PC-9 (cell line): ENCODE results near the gene RABL6. TPM values are rescaled to one million over a fixed set of nuclear protein-coding genes. Genes with fewer than 3 reads are reported as not detected.
A peak's percentile ranks its signal among the peaks of the same experiment; 100 is the strongest.

ENCODE experiments used
- BruUV-seq: library from RNA; stranded (reverse); fragments of 400-500 nt; replicated peaks from 2 replicates; lab custom pipeline; 2021; lab: Mats Ljungman, UMichigan
- CTCF ChIA-PET: fragments of 300-600 bp; sonication (Branson Sonifier 250); formaldehyde crosslinking; loops from one replicate; lab custom pipeline; 2022; ENCODE audit warnings: antibody characterized with exemption; lab: Charles Lee
- POLR2A ChIA-PET: fragments of 300-600 bp; sonication (Branson Sonifier 250); formaldehyde crosslinking; loops from one replicate; lab custom pipeline; 2022; ENCODE audit warnings: antibody characterized with exemption; ENCODE audit not compliant: unreplicated experiment; lab: Charles Lee
- DNase-seq, 2 experiments: peaks; one replicate each; pipeline versions ENCODE4 v3.0.0 to v3.0.0-alpha.2; 2015 to 2022; ENCODE audit warnings: mixed read lengths in 1 of 2
- H2AFZ ChIP-seq: fragments of 200-600 bp; sonication (generic); 2 replicates; pipeline ENCODE4 v1.8.1; 2017; ENCODE audit warnings: antibody characterized with exemption
- H3F3A ChIP-seq: fragments of 200-600 bp; sonication (generic); 2 replicates; pipeline ENCODE4 v1.8.1; 2017; ENCODE audit warnings: antibody characterized with exemption, mild to moderate bottlenecking, low read depth; ENCODE audit not compliant: insufficient read depth
- H3K27ac ChIP-seq: fragments of 200-600 bp; sonication (generic); 2 replicates; pipeline ENCODE4 v1.6.1; 2016; ENCODE audit warnings: mixed run types
- H3K27me3 ChIP-seq: fragments of 200-600 bp; sonication (generic); 2 replicates; pipeline ENCODE4 v1.6.1; 2016; ENCODE audit warnings: low read depth, mixed run types; ENCODE audit not compliant: insufficient read depth
- H3K36me3 ChIP-seq: fragments of 200-600 bp; sonication (generic); 2 replicates; pipeline ENCODE4 v1.6.1; 2016; ENCODE audit warnings: low read depth, mixed run types
- H3K4me1 ChIP-seq: fragments of 200-600 bp; sonication (generic); replicated peaks from 2 replicates; pipeline ENCODE4 v1.6.1; 2016; ENCODE audit warnings: mixed run types; ENCODE audit not compliant: insufficient read depth
- H3K4me2 ChIP-seq: fragments of 200-600 bp; sonication (generic); 2 replicates; pipeline ENCODE4 v1.6.1; 2017; ENCODE audit warnings: mixed run types
- H3K4me3 ChIP-seq: fragments of 200-600 bp; sonication (generic); 2 replicates; pipeline ENCODE4 v1.6.1; 2016; ENCODE audit warnings: mixed run types
- H3K79me2 ChIP-seq: fragments of 200-600 bp; sonication (generic); 2 replicates; pipeline ENCODE4 v1.6.1; 2017; ENCODE audit warnings: low read depth, mixed run types
- H3K9me2 ChIP-seq: fragments of 200-600 bp; sonication (generic); 2 replicates; pipeline ENCODE4 v1.8.1; 2017; ENCODE audit warnings: mild to moderate bottlenecking; ENCODE audit not compliant: insufficient read depth
- H3K9me3 ChIP-seq: fragments of 200-600 bp; sonication (generic); 2 replicates; pipeline ENCODE4 v1.8.1; 2016; ENCODE audit warnings: low read depth; ENCODE audit not compliant: insufficient read depth
- H4K20me1 ChIP-seq: fragments of 200-600 bp; sonication (generic); 2 replicates; pipeline ENCODE4 v1.8.1; 2017; ENCODE audit not compliant: insufficient read depth
- EZH2 ChIP-seq: fragments of 200-600 bp; sonication (generic); IDR thresholded peaks from 2 replicates; pipeline ENCODE4 v1.8.0; 2017; ENCODE audit warnings: antibody characterized with exemption, low read depth
- intact Hi-C: fragments of 100-400 bp; cut with micrococcal nuclease; formaldehyde crosslinking; loops from one replicate; pipeline ENCODE4 v1.10.0; 2022; ENCODE audit not compliant: unreplicated experiment
- total RNA-seq: library from RNA; stranded (reverse); gene quantifications from 2 replicates; pipeline ENCODE4 v1.2.3, GENCODE V29; 2021
- TF ChIP-seq, protein P1 (sequence below): fragments of 200-600 bp; sonication (generic); conservative IDR thresholded peaks from 2 replicates; pipeline ENCODE4 v1.6.1; 2017; ENCODE audit warnings: mixed run types, antibody characterized with exemption, mild to moderate bottlenecking, moderate library complexity

RABL6 gene
- total RNA-seq, 1 experiment from 2014 or later, result 116 TPM

DNA sequence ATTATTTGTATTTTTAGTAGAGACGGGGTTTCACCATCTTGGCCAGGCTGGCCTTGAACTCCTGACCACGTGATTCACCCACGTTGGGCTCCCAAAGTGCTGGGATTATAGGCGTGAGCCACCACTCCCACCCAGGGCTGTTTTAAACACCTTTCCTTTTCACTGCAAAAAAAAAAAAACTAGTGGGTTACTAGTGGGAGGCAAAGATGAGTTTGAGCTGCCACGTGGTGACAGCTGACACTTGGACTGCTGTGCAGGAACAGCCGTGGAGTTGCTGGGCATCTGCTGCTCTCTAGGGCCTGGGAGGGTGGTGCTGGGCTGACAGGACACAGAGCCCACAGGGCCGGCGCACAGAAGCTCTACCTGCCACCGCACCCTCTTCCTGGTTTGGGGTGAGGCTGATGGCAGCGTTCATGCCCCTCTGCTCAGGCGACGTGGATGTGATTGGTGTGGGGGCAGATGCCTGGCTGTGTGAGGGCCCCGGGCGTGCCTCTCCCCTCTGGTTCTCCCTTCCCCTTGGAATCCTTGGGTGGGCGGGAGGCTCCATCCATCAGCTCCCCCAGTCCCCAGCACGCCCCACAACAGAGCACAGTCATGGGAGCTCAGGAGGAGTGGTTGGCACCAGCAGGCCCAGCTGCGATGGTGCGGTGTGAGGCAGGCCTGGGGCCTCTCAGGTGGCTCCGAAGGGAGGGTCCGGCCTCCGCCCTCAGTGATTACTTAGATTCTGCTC is 16.9 kb downstream of the RABL6 start:
- ChIA-PET CTCF (no interaction called here), POLR2A (no interaction called here)
- Histone ChIP-seq H3K27me3 (no peaks in the 10 kb centered on the region), H2AFZ (no peak overlapping the region), H3K36me3 (no peaks in the 10 kb centered on the region), H3K9me3 (no peaks in the 10 kb centered on the region), H4K20me1 (peaks cover 11% of the 10 kb centered on the region), H3K4me3 (no peak overlapping the region), H3K27ac (no peak overlapping the region), H3K4me1 (no peaks in the 10 kb centered on the region), H3F3A (peaks cover 5% of the 10 kb centered on the region; the same call in 1 of the 2 replicates), H3K4me2 (no peak overlapping the region), H3K9me2 (no peaks in the 10 kb centered on the region), H3K79me2 (no peaks in the 10 kb centered on the region)
- TF ChIP-seq, protein P1, sequence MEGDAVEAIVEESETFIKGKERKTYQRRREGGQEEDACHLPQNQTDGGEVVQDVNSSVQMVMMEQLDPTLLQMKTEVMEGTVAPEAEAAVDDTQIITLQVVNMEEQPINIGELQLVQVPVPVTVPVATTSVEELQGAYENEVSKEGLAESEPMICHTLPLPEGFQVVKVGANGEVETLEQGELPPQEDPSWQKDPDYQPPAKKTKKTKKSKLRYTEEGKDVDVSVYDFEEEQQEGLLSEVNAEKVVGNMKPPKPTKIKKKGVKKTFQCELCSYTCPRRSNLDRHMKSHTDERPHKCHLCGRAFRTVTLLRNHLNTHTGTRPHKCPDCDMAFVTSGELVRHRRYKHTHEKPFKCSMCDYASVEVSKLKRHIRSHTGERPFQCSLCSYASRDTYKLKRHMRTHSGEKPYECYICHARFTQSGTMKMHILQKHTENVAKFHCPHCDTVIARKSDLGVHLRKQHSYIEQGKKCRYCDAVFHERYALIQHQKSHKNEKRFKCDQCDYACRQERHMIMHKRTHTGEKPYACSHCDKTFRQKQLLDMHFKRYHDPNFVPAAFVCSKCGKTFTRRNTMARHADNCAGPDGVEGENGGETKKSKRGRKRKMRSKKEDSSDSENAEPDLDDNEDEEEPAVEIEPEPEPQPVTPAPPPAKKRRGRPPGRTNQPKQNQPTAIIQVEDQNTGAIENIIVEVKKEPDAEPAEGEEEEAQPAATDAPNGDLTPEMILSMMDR, result no peak
- TF ChIP-seq EZH2, result no peak
- no TSS peak for BruUV-seq
- intact Hi-C loops, result no loop called here
- peak in 1 of 2 experiments; percentile 19 for DNase-seq

DNA sequence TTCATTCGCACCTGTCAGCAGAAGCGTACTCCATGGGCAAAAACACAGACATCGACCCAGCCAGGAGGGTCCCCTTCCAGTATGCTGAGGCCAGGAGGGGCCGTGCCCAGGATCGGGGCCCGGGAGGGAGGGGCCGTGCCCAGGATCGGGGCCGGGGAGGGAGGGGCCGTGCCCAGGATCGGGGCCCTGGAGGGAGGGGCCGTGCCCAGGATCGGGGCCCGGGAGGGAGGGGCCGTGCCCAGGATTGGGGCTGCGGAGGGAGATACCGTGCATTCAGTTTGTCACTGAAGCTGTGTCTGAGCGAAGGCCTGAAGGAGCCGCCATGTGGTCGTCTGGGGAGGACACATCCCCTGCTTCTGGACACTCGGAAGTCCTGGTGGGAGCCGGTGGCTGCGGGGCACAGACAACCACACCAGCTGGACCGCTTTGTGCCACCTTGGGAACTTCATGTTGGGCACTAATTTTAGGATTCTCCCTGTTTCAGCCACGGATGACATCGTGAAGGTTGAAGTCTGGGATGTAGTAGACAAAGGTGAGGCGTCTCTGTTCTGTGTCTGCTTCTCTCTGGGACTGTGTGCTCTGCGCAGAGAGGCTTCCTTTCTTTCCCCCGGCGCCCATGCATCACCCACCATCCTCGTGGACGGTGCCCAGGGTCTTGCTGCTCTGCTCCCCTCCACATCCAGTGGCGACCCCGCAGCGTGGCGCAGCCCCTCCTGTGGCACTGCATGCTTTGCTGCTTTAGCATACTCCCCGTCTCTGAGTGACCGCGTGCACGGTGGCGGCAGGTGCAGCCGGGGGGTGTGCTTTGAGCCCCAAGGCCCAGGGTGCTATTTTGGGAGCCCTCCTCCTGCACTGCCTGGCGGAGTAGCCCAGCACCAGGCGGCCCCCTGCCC is 17.8 kb downstream of the RABL6 start:
- CTCF ChIA-PET, result interaction anchor here (0.7 kb wide), 1 partner anchor 48 kb away, joined by 13 read pairs; no protein-coding TSS in a partner anchor

DNA sequence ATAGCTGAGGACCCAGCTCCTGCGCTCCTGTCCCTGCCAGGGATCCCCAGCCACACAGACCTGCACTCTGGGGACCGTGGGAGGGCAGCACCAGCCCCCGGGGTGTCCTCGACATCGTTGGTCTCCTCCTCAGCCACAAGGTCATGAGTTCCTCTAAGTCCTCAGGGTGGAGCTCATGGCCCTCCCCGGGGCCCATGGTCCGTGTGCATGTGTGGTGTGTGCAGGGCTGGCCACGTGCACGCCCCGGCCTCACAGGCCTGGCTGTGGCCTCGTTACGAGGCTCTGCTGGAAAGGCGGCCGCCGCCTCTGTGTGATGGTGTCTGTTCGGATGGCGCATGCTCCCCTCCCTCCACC is 18.4 kb downstream of the RABL6 start:
- intact Hi-C loops, result no loop called here
- Histone ChIP-seq H3K27me3 (no peaks in the 10 kb centered on the region), H2AFZ (no peak overlapping the region), H4K20me1 (peaks cover 11% of the 10 kb centered on the region), H3K9me3 (no peaks in the 10 kb centered on the region), H3K36me3 (no peaks in the 10 kb centered on the region), H3K79me2 (no peaks in the 10 kb centered on the region), H3K27ac (no peak overlapping the region), H3F3A (no peaks in the 10 kb centered on the region), H3K4me1 (no peaks in the 10 kb centered on the region), H3K4me3 (no peak overlapping the region), H3K9me2 (no peaks in the 10 kb centered on the region), H3K4me2 (no peak overlapping the region)
- no TSS peak for BruUV-seq
- peak in 1 of 2 experiments; percentile 17 for DNase-seq
- POLR2A ChIA-PET, result no interaction called here
- CTCF ChIA-PET, result no interaction called here
- TF ChIP-seq EZH2, result no peak

More for the DNA sequence above, 17.8 kb downstream of the RABL6 start:
- intact Hi-C loops, result no loop called here
- no peaks in the 10 kb centered on the region for H3K4me1 ChIP-seq
- H3K9me3 ChIP-seq, result no peaks in the 10 kb centered on the region
- H4K20me1 ChIP-seq, result peaks cover 11% of the 10 kb centered on the region
- no peaks in the 10 kb centered on the region for H3K36me3 ChIP-seq
- no peak overlapping the region for H2AFZ ChIP-seq
- H3K79me2 ChIP-seq, result no peaks in the 10 kb centered on the region
- BruUV-seq, result no TSS peak
- no peaks in the 10 kb centered on the region for H3K27me3 ChIP-seq
- no peak overlapping the region for H3K4me2 ChIP-seq
- TF ChIP-seq EZH2, result no peak
- TF ChIP-seq, protein P1, result no peak
- H3K9me2 ChIP-seq, result no peaks in the 10 kb centered on the region
- no peak overlapping the region for H3K27ac ChIP-seq
- H3K4me3 ChIP-seq, result no peak overlapping the region
- POLR2A ChIA-PET, result no interaction called here
- peak in 1 of 2 experiments; percentile 32 for DNase-seq
- H3F3A ChIP-seq, result peaks cover 4% of the 10 kb centered on the region; the same call in 1 of the 2 replicates
